Raji (cell line): ENCODE data around the gene MORN4.

Experiments used
- POLR2A ChIP-seq: IDR thresholded peaks from 2 replicates; pipeline ENCODE4 v1.6.1; 2011; ENCODE audit warnings: low read depth, low read length, control low read depth; ENCODE audit not compliant: insufficient read depth

Gene MORN4

GRCh38 chr10:97608991-97609561 lies 24.2 kb downstream of the MORN4 start:
- no peak for TF ChIP-seq POLR2A

- no peak for TF ChIP-seq POLR2A
These were observed 26.1 kb downstream of the MORN4 start for GRCh38 chr10:97607095-97607636.

- no peak for TF ChIP-seq POLR2A
These were observed 31.8 kb downstream of the MORN4 start for GRCh38 chr10:97601268-97602215.

GRCh38 chr10:97600616-97601015 lies 32.7 kb downstream of the MORN4 start:
- TF ChIP-seq POLR2A = no peak

GRCh38 chr10:97599272-97599619 lies 34.1 kb downstream of the MORN4 start:
- no peak for TF ChIP-seq POLR2A

GRCh38 chr10:97598407-97599271 lies 34.7 kb downstream of the MORN4 start:
- TF ChIP-seq POLR2A = no peak

GRCh38 chr10:97597778-97598177 lies 35.5 kb downstream of the MORN4 start:
- TF ChIP-seq POLR2A = no peak

GRCh38 chr10:97596101-97597082 lies 36.9 kb downstream of the MORN4 start:
- no peak for TF ChIP-seq POLR2A

- no peak for TF ChIP-seq POLR2A
These were observed 39.9 kb downstream of the MORN4 start for GRCh38 chr10:97593421-97593820.

GRCh38 chr10:97590748-97591495 lies 42.4 kb downstream of the MORN4 start:
- TF ChIP-seq POLR2A = no peak

- no peak for TF ChIP-seq POLR2A
These were observed 43.1 kb downstream of the MORN4 start for GRCh38 chr10:97590082-97590747.

GRCh38 chr10:97589479-97589878 lies 43.8 kb downstream of the MORN4 start, which contains the start of gene C10orf62:
C10orf62 (plus strand) TSS chr10:97589721; CDS start chr10:97589898, 177 bp downstream.
- no peak for TF ChIP-seq POLR2A

GRCh38 chr10:97587183-97587582 lies 46.1 kb downstream of the MORN4 start:
- TF ChIP-seq POLR2A = no peak
